HS-27A (cell line): Measurements from ENCODE around the gene SFI1.
"Not testable (repeated sequence)": the region's sequence is repeated elsewhere in the genome, so short reads cannot be mapped to it uniquely, and the experiment has no call there.

Experiments used
- DNase-seq: peaks from one replicate; pipeline ENCODE4 v3.0.0-alpha.2; 2012; ENCODE audit warnings: low read depth, missing footprints

Gene SFI1

DNA sequence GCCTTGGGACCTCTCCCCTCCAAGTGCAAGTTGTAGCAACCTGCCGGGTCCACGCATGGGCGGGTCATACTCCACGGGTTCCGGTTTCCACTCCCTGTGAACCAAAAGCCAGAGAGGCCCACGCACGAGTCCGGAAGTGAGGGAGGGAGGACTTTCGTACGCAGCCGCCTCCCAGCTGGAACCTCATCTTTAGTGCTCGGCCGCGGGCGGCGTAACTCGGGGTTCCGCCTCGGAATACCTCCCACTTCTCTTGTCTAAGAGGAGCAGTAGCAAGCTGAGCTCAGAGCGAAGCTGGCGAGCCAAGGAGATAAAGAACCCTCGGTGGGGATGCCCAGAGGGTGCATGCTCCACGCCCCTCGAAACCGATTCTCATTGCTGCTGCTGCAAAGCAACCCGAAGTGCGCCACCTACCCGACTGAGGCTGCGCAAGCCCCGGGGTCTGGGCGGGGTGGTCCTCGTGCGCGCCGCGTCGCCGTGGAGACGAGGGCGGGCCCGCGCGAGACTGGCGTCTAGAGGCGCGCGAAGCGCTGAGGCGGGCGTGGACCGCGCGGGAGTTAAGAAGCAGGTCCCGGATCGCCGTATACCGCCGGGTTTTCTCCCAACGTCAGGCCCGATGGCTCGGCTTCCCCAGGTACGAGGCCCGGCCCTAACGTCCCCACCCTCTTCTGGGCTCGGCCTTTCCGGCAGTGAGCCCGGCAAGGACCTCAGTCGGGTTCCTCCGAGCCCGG is at the start of gene SFI1:
Gene SFI1, plus strand, starts transcription at position 530 of the 728 bp plus-strand sequence. CDS start 11,749 bp downstream, outside the sequence.
- peak; percentile 52 for DNase-seq

DNA sequence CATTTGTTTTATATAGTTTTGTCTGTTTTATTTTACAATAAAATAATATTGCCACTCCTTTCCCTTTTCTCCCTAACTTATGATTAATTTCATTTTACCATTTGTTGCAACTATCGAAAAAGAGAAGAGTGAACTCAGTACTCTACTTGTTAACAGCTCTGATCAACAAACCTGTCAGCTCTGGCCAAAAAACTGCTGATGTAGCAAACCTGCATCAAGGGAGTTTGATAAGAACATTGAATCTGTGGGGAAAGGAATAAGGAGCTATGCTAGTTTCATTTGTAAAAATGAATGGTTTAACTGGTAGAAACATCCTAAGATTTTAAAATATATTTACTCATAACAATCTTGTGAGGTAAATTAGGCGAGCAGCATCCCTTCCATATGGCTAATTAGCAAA is 49.6 kb upstream of the SFI1 start:
- DNase-seq: no peak

GRCh38 chr22:31447337-31447736 is 49.0 kb upstream of the SFI1 start:
- DNase-seq: no peak

DNA sequence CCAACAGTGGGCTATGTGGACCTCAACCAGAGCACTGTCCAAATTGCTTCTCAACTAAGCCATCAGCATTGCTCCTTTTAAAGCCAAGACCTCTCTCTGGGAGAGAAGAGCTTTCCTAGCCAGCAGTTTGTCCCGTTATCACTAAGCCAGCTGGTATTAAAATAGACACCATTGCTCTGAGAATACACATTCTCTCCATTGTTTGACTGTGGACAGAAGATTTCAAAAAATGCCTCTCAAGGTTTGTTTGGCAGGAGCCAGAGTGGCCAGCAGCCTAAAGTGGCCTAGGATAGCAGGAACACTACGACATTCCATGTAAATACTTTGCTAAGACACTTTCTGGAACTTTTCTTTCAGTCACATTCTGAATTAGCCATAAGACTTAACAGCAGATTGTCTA is 48.0 kb upstream of the SFI1 start:
- DNase-seq: no peak

- DNase-seq: no peak
Measured at GRCh38 chr22:31449506-31449905, 46.8 kb upstream of the SFI1 start.

DNA sequence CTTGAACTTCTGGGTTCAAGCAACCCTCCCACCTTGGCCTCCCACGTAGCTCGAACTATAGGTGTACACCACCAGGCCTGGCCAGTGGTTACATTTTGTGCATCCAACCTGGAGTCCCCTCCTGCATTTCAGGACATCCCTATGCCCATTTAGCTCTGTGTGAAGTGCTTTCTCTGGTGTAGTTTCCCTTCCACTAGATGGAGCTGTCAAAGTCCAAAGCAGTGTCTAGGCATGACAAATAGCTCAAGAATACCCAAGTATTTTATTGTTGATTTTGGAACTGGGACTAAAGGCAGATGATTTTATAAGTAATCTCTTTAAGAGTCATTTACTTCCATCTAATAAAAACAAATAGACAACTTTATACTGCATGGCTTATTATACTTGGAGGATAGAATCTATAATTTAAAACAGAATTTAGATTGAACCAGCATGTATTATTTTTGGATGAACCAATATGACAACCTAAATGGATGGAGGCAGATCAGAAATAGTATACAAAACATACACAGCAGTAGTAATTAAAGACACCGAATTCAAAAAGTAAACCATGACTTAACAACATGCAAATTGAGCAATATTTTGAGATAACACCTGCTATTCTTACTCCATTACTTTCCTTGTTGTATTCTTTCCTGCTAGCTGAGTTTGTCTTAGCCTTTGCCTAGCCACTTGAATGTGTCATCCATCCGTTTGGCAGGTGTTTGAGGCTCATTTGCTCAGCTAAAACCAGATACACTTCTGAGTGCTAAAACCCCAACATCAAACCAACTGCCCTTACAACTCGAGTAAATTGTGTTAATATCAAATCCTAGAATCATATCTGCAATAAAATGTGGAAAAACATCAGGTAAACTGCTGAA is 44.4 kb upstream of the SFI1 start:
- DNase-seq: peak; percentile 9

DNA sequence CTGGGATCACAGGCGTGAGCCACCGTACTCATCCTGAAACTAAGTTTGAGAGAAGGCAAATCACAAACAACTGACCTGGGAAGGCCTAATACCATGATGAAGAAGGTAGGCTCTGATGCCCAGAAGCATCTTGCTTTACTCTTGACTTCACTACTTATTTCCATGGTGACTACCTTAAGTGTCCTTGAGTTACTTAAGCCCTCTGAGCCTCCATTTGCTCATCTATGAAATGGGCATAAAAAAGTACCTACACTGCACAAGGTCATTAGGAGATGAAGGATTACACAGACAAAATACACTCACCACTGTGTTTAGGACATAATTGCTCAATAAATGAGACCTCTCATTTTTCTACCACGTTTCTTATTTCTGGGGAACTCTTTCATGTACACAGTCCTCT is 34.6 kb upstream of the SFI1 start:
- no peak for DNase-seq

- no peak for DNase-seq
Measured at GRCh38 chr22:31465307-31465706, 31.0 kb upstream of the SFI1 start.

DNA sequence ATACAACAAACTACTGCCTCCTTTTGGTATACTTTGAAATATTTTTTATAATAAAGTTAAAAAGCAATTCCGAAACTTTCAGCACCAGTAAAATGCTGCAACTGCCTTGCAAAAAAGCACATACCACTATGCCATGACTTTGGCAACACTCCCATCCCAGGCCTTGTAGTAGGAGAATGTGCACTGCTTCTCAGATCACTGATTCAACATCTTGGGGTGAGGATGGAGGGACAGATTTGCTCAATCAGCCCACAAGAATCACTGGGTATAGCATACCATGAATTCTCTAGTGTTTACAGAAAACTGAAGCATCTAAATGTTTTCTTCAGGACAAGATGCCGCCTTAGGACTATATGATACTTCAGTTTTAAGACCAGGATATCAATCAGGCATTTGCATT is 21.6 kb upstream of the SFI1 start:
- DNase-seq: no peak

DNA sequence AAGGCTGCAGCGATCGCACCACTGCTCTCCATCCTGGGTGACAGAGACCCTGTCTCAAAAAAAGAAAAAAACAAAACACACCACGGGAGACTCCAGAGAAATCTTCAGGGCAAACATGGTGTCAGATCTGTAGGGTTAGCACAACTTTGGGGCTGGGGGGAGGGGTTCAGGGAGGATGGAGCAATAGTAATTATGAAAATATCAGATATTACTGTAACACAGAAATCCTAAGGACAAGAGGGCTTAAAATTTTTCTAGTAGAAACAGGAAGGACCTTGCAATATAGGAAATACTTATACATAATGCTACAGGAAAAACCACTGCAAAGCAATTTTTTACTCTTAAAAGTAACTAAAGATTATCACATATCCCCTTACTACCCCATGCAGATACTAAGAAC is 20.5 kb upstream of the SFI1 start:
- DNase-seq: no peak

DNA sequence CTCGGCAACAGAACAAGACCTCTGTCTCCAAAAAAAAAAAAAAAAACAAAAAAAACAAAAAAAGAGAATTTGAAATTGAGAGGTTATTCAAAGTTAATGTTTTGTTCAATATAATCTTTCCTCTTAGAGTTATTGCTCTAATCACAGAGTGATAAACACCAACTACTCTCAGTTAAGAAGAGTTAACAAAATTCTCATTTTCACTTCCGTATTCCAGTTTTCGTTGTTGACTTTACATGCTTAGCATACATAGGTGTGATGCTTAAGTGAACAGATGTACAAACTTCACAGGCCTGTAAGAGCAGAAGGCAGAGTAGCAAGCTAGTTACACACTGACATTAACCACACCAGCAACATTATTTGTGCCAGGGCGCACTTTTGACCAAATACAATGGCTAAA is 19.0 kb upstream of the SFI1 start:
- no peak for DNase-seq

- no peak for DNase-seq
Measured at GRCh38 chr22:31481129-31481528, 15.2 kb upstream of the SFI1 start.

DNA sequence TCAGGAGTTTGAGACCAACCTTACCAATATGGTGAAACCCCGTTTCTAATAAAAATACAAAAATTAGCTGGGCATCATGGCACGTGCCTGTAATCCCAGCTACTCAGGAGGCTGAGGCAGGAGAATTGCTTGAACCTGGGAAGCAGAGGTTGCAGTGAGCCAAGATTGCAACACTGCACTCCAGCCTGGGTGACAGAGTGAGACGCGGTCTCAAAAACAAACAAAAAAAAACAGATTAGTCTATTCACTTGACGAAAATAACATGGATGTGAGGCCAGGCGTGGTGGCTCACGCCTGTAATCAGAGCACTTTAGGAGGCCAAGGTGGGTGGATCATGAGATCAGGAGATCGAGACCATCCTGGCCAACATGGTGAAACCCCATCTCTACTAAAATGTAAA is 13.9 kb upstream of the SFI1 start:
- not testable (repeated sequence) for DNase-seq

- DNase-seq: not testable (repeated sequence)
Measured at GRCh38 chr22:31486369-31486768, 10.0 kb upstream of the SFI1 start.

DNA sequence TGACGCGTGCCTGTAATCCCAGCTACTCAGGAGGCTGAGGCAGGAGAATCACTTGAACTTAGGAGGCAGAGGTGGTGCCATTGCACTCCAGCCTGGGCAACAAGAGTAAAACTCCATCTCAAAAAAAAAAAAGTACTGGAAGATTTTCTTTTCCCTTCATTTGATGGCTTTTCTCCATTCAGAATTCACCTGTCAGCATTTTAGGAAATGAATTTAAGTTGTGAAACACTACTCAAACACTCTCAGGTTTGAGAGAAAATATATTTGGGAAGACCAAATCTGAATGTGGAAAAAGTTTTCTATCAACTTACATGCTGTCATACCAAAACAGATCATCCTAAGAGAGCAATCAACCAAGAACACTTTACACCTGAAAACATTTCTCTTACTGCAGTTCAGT is 9.4 kb upstream of the SFI1 start:
- no peak for DNase-seq

- DNase-seq: no peak
Measured at GRCh38 chr22:31488346-31488883, 7.9 kb upstream of the SFI1 start.

- DNase-seq: no peak
Measured at GRCh38 chr22:31488988-31489617, 7.2 kb upstream of the SFI1 start.

- peak; percentile 47 for DNase-seq
Measured at GRCh38 chr22:31489632-31490495, 6.5 kb upstream of the SFI1 start, which contains the start of gene EIF4ENIF1. EIF4ENIF1 (minus strand) TSS chr22:31489842; CDS start chr22:31488718, 1,124 bp downstream.

DNA sequence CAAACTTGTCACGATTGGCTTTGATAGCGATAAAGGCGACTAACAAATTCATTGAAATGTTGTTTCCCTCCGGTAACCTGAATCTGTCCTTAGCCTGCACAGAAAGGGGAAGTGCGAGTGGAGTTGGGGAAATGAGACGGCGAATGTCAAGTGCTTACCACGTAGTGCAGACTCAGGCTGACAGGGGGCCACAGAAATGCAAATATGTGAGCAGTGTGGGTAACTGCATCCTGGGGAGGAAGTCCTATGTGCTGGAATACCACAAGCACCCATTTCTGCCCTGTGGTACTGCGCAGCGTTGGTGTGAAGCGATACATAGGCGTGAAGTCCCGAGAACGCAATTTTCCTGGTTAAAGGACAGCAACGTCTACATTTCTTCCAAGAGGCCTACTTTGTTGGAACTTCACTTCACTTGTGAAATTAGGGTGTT is 5.8 kb upstream of the SFI1 start:
- no peak for DNase-seq

GRCh38 chr22:31491218-31491962 is 4.9 kb upstream of the SFI1 start:
- no peak for DNase-seq

DNA sequence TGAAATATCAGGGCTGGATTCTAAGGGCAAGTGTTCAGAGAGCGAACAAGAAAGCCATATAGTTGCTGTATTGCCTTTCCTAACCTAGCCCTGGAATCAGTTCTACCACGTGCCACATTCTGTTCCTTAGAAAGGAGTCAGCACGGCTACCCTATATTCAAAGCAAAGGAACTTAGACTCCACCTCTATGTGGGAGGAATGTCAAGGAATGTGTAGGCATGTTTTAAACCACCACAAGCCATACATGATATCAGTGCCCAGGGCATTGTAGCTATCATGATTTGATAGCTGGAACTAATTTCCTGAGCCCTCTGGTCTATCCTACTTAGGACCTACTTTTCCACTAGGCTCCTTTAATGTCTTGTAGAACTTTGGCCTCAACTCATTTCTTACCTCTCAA is 4.2 kb upstream of the SFI1 start:
- no peak for DNase-seq
